HG02571 (cell line): Measurements from ENCODE around the gene ICE2.
"Not testable (repeated sequence)": the region's sequence is repeated elsewhere in the genome, so short reads cannot be mapped to it uniquely, and the experiment has no call there.

Experiments used
- ATAC-seq: cut with Tn5 transposase; IDR thresholded peaks from one replicate; pipeline ENCODE4 v1.9.1; 2021; ENCODE audit warnings: mild to moderate bottlenecking, moderate library complexity; ENCODE audit not compliant: unreplicated experiment

Gene ICE2

GRCh38 chr15:60448668-60449360, 30.1 kb downstream of the ICE2 start:
- ATAC-seq: no peak

DNA sequence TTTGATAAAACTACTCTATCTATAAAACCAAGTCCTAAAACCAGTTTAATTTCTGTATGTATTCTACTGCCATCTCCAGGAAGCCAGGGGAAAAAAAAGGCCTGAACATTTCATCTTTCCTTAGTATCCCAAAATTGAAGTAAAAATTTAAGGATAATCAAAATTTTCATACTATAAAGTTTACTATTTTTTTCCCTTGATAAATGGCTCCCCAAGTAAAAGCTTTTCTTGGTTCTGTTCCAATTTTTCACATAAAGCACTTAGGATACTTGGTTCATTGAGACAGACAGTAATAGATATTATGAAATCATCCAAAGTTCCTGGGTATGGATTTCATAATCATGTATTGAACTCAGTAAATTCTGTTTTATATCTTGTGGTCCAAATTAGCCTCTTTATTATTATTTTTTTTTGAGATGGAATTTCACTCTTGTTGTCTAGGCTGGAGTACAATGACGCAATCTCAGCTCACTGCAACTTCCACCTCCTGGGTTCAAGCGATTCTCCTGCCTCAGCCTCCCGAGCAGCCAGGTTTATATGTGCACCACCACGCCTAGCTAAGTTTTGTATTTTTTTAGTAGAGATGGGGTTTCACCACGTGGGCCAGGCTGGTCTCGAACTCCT, 34.5 kb downstream of the ICE2 start:
- ATAC-seq: no peak

DNA sequence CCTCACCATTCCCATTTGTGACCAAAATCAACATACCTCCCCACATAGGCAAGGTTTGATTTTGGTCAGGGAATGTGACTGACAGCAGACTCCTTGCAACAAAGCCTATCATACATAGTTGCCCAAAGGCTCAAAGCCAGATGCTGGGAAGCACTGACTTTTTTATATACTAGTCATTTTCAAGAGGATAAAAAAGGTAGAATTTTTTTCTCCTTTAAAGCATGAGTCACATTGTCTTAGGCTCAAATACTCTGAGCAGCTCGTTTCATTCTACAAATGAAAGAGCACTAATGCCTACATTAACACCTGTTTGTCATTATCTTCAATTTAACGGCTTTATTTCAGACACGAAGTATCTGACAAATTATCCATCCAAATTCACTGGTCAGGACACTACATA, 36.2 kb downstream of the ICE2 start:
- no peak for ATAC-seq

- no peak for ATAC-seq
These were observed 36.8 kb downstream of the ICE2 start for GRCh38 chr15:60442031-60442650.

- no peak for ATAC-seq
These were observed 37.6 kb downstream of the ICE2 start for GRCh38 chr15:60441331-60441730.

GRCh38 chr15:60438646-60439045, 40.3 kb downstream of the ICE2 start:
- ATAC-seq: no peak

- no peak for ATAC-seq
These were observed 50.0 kb downstream of the ICE2 start for GRCh38 chr15:60428935-60429334.

DNA sequence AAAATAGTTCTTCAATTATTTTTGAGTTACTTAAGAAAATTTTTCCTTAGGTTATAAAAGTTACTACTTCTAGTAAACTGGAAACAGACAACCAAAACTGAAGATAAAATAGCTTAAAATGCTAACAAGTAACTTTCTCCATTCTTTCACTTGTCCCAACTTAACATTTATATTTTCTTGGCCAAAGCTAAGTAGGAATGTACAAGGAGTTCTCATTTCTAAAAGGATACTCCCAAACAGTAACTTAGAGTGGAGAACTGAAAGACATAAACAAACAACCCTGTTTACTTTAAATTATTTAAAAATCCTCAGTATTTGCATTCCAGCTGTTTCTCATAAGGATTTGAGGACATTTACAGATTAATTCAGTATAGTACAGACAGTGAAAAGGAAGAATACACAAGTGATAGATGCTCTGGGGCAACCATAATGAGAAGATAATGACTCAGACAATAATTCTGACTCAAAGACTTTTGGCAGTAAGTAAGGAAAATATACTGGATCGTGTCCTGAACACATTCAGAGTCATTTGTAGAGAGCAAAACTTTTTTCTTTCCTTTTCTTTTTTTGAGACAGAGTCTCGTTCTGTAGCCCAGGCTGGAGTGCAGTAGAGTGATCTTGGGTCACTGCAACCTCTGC, 52.0 kb downstream of the ICE2 start:
- no peak for ATAC-seq

GRCh38 chr15:60425461-60425860, 53.5 kb downstream of the ICE2 start:
- ATAC-seq: no peak

- no peak for ATAC-seq
These were observed 54.9 kb downstream of the ICE2 start for GRCh38 chr15:60424006-60424405.

DNA sequence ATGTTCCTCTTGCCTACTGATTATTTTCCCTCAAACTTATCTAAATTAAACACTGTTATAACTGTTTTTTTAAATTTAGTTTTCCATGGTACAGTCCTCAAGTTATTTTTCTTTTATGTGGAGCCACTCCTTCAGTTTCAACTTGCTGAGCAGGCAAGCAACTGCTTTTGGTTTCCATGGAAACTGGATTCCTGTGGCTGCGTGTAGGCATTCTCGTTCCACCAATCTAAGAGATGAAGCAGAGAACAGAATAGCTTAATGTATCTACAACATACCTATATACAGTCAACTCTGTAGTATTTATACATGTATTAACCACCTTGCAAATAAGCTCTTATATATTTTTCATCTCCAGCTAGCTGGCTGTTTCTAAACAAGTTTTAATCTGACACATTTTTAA, 55.4 kb downstream of the ICE2 start:
- ATAC-seq: no peak

- no peak for ATAC-seq
These were observed 57.4 kb downstream of the ICE2 start for GRCh38 chr15:60421544-60421943.

DNA sequence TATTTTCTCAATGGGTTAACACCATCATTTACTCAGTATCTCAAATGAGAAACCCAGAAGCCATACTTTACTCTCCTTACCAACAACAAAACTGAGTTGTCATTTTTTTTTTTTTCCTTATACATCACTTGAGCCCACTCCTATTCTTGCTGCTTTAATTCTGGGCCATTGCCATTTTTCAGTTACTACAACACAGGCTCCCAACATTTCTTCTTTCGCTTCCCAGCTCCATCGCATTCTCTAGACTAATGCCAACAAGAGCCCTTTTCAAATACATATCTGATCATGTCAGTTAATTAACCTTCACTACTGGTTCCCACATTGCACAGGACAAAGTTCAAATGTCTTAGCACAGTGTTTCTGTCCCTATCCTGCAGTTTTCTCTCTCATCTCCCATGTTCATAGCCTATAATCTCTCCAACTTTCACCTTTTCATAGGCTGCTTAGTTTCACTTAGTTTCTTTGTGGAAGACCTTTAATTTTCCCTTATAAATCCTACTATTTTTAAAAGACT, 58.7 kb downstream of the ICE2 start:
- no peak for ATAC-seq

DNA sequence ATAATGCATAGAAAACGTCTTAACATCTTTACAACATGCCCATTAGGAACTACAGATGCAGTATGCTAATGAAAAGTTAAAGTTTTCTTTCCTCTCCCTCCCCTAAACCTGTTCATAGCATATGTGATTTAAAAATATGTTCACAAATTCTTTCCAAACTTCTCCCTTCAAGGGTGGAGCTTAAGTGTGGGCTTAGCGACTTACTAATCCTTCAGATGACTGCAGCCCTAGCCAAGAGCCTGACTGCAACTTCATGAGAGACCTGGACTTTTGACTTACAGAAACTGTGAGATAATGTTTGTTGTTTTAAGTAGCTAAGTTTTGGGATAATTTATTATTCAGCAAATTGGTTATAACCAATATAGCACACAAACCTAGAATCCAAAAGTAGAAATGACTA, 59.2 kb downstream of the ICE2 start:
- no peak for ATAC-seq

DNA sequence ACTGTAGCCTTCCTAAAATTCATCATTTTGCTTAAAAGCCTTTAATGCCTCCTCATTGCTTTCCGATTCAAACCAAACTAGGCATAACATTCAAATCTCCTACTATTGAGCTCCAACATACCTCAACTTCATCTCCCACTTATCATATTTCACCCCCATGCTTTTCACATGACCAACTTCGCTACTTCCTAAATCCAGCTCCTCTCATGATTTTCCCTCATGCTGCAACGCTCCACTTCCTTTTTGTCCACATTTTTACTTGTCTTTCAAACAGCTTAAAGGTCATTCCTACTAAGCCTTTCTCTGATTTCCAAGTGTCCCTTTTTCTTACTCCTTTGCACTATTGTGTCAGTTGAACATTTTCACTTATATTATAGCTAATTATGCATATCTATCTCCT, 60.8 kb downstream of the ICE2 start:
- ATAC-seq: no peak

- ATAC-seq: no peak
These were observed 61.8 kb downstream of the ICE2 start for GRCh38 chr15:60417112-60417511.

GRCh38 chr15:60416484-60416883, 62.5 kb downstream of the ICE2 start:
- ATAC-seq: no peak

DNA sequence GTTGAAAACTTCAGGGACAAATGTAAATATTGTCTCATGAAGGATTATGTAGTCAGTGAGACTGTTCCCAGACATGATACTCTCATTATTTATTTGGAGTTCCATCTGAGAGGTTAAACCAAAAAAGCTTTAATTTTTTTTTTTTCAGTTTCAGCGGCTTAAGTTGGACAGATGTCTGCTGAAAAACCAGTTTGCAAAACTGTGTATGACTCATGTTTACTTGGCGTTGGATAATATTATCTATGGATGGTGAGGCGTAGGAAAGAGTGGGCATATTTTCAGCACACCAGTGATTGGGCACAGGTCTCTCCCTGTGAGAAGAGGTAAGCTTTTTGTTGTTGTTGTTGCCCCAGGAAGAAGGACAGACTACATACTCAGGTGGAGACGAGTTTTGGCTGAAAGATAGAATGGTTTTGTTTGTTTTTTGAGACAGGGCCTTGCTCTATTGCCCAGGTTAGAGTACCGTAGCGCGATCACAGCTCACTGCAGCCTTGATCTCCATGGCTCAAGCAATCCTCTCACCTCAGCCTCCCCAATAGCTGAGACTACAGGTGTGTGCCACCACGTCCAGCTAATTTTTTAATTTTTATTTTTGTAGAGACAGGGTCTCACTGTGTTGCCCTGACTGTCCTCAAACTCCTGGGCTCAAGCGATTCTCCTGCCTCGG, 64.8 kb downstream of the ICE2 start:
- ATAC-seq: no peak

DNA sequence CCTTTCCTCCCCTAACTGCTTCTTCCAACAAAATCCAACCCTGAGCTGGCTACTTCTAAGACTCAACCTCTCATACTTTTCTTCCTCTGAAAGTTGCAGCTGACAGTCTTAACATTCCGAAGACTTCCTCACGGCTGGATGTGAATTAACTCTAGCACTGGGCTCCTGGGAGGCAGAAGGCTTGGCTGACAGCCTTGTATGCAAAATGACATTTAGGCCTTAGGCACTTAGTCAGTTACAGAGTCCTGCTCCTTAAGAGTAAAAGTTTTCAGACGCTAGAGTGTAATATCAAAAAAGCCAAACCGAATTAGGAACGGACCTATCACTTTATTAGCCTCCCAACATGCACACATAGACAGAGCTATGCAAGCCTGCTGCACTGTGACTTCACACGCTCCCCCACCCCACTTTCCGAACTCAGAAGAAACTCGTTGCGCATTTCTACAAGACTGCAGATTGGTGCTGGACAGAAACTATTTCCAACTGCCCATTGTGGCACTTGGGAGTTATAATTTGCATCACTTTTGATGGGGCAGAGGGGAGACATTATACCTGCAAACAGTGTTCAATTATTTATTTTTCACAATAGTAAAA, 65.6 kb downstream of the ICE2 start:
- no peak for ATAC-seq

- ATAC-seq: not testable (repeated sequence)
These were observed 66.1 kb downstream of the ICE2 start for GRCh38 chr15:60412807-60413206.
